ACC112 (cell line): ENCODE measurements around the gene RAB3A.
"Not testable (repeated sequence)": the region's sequence is repeated elsewhere in the genome, so short reads cannot be mapped to it uniquely, and the experiment has no call there.

Experiments used
- H2AFZ ChIP-seq: fragments of 200-600 bp; sonication (generic); one replicate; pipeline ENCODE4 v1.6.0; 2017; ENCODE audit warnings: antibody characterized with exemption, low read length; ENCODE audit not compliant: unreplicated experiment
- H3K27ac ChIP-seq: fragments of 200-600 bp; sonication (generic); 2 replicates; pipeline ENCODE4 v1.5.1; 2014; ENCODE audit warnings: low read depth, mild to moderate bottlenecking, antibody characterized with exemption, low read length, moderate library complexity
- H3K27me3 ChIP-seq: fragments of 200-600 bp; sonication (generic); 2 replicates; pipeline ENCODE4 v1.6.1; 2014; ENCODE audit warnings: mild to moderate bottlenecking, antibody characterized with exemption, low read length, moderate library complexity, mixed read lengths; ENCODE audit not compliant: insufficient read depth
- H3K36me3 ChIP-seq: fragments of 200-600 bp; sonication (generic); 2 replicates; pipeline ENCODE4 v1.6.1; 2016; ENCODE audit warnings: mild to moderate bottlenecking, antibody characterized with exemption, low read length, moderate library complexity, mixed read lengths; ENCODE audit not compliant: insufficient read depth
- H3K4me1 ChIP-seq: fragments of 200-600 bp; sonication (generic); one replicate; pipeline ENCODE4 v1.6.1; 2016; ENCODE audit warnings: low read length, mixed read lengths; ENCODE audit not compliant: insufficient read depth, unreplicated experiment, control insufficient read depth
- H3K4me3 ChIP-seq: fragments of 200-600 bp; sonication (generic); 2 replicates; pipeline ENCODE4 v1.5.1; 2014; ENCODE audit warnings: mild to moderate bottlenecking, low read depth, low read length
- H3K79me2 ChIP-seq: fragments of 200-600 bp; sonication (generic); one replicate; pipeline ENCODE4 v1.6.0; 2016; ENCODE audit warnings: low read length; ENCODE audit not compliant: control insufficient read depth, unreplicated experiment, insufficient read depth

RAB3A gene

GRCh38 chr19:18223860-18224524, 20.1 kb upstream of the RAB3A start:
- no peaks in the 10 kb centered on the region for H3K36me3 ChIP-seq
- H3K79me2 ChIP-seq = no peaks in the 10 kb centered on the region
- H3K4me3 ChIP-seq = peak overlapping the region; percentile 71
- peak overlapping the region; percentile 82 for H2AFZ ChIP-seq
- no peaks in the 10 kb centered on the region for H3K4me1 ChIP-seq
- no peak overlapping the region for H3K27ac ChIP-seq
- H3K27me3 ChIP-seq = peaks cover 5% of the 10 kb centered on the region; the same call in 1 of the 2 replicates

DNA sequence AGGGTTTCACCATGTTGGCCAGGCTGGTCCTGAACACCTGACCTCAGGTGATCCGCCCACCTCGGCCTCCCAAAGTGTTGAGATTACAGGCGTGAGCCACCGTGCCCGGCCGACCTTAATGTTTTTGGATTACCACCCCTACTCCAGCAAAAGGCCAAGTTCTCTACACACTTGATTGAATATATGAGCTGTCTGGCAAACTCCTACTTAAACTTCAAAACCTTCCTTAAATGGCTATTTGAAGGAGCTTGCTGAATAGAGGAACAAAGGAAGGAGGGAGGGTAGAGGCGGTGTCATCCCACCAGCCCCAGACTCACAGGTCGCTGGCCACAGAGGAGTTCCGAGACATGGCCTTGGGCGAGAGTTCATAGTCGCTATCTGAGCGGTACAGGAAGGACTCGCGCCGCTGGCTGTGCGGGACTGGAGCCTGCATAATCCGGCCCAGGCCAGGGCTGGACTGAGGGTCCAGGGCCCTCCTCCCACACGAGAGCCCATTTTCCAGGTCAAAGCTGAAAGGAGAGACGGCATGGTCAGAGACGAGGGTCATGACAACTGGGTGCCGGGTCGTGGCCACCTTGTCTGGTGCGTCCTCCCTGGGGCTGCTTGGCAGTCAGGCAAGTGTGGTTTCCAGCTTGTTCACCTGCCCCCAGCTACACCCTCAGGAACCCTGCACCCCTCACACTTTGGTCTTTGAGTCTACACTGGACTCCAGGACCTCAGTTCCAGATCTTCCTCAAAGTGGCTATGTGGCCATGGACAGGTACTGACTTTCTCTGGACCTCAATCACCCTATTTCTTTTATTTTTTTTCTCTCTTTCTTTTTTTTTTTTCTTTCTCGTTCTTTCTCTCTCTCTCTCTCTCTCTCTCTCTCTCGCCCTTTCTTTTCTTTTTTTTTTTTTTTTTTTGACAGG, 18.2 kb upstream of the RAB3A start:
- Histone ChIP-seq H3K27me3 (peaks cover 5% of the 10 kb centered on the region; the same call in 1 of the 2 replicates), H3K4me1 (no peaks in the 10 kb centered on the region), H3K36me3 (no peaks in the 10 kb centered on the region)

DNA sequence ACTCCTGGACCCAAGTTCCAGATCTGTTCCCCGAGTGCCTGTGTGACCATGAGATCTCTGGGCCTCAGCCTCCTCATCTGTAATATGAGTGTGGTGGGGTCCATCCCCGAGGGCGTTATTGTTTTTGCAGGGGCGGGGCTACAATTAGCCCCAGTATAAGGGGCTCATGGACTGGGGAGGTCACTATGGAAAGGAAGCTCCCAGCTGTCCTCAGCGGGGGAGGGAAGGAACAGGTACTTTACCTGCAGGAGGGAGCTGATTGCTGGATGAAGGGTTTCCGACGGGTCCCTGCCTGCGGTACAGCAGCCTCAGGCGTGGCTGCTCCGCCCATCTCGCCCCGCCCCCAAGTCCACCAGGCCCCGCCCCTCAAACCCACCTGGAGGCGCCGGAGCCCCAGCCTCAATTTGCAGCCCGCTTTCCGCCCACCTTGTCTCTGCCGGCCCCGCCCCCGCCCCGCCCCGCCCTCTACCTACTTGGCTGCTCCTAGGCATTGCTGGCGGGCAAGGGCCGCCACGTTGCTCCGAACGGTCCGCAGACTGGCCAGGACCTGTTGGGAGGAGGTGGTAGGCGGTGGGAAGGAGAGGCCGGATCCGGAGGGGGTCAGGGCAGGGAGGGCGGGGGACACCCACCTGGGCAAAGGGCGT, 16.9 kb upstream of the RAB3A start:
- H3K4me3 ChIP-seq = no peak overlapping the region
- no peaks in the 10 kb centered on the region for H3K4me1 ChIP-seq
- no peaks in the 10 kb centered on the region for H3K36me3 ChIP-seq
- no peak overlapping the region for H2AFZ ChIP-seq
- no peaks in the 10 kb centered on the region for H3K79me2 ChIP-seq
- no peak overlapping the region for H3K27ac ChIP-seq
- peaks cover 5% of the 10 kb centered on the region; the same call in 1 of the 2 replicates for H3K27me3 ChIP-seq

More for the DNA sequence above, 18.2 kb upstream of the RAB3A start:
- Histone ChIP-seq H2AFZ (no peak overlapping the region), H3K4me3 (no peak overlapping the region), H3K79me2 (no peaks in the 10 kb centered on the region), H3K27ac (no peak overlapping the region)

GRCh38 chr19:18219911-18220631, 16.2 kb upstream of the RAB3A start:
- H3K4me3 ChIP-seq = no peak overlapping the region
- H3K4me1 ChIP-seq = peaks cover 2% of the 10 kb centered on the region
- H3K27ac ChIP-seq = no peak overlapping the region
- H3K27me3 ChIP-seq = peaks cover 1% of the 10 kb centered on the region; the same call in 1 of the 2 replicates
- no peak overlapping the region for H2AFZ ChIP-seq
- no peaks in the 10 kb centered on the region for H3K79me2 ChIP-seq
- H3K36me3 ChIP-seq = no peaks in the 10 kb centered on the region

DNA sequence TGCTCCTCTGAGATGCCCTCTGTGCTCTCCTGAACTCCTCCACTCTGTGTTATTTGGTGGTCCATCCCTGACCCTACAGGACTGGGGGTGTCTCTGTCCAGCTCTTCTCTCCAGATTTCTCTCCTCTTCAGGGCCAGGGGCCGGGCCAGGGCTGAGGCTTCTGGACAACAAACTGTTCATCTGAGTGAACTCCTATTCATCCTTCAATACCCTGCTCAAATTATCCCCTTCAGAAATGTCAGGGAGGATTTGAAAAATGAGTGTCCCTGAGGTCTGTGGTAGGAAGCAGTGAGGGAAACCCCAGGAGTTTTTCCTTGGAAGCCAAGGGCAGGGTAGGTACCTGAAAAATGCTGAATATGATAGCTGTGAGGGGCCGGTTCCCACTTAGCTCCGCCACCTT, 14.8 kb upstream of the RAB3A start:
- Histone ChIP-seq H3K4me3 (no peak overlapping the region), H3K36me3 (no peaks in the 10 kb centered on the region), H3K4me1 (peaks cover 4% of the 10 kb centered on the region), H3K27me3 (no peaks in the 10 kb centered on the region), H3K79me2 (no peaks in the 10 kb centered on the region), H3K27ac (no peak overlapping the region), H2AFZ (no peak overlapping the region)

GRCh38 chr19:18218159-18218558, 14.3 kb upstream of the RAB3A start:
- Histone ChIP-seq H3K36me3 (no peaks in the 10 kb centered on the region), H3K79me2 (no peaks in the 10 kb centered on the region), H2AFZ (no peak overlapping the region), H3K27me3 (no peaks in the 10 kb centered on the region), H3K4me3 (no peak overlapping the region), H3K4me1 (peaks cover 4% of the 10 kb centered on the region), H3K27ac (no peak overlapping the region)

GRCh38 chr19:18216789-18217188, 12.9 kb upstream of the RAB3A start:
- Histone ChIP-seq H3K79me2 (no peaks in the 10 kb centered on the region), H2AFZ (no peak overlapping the region), H3K27me3 (no peaks in the 10 kb centered on the region), H3K4me3 (no peak overlapping the region), H3K27ac (no peak overlapping the region), H3K4me1 (peaks cover 4% of the 10 kb centered on the region), H3K36me3 (no peaks in the 10 kb centered on the region)

DNA sequence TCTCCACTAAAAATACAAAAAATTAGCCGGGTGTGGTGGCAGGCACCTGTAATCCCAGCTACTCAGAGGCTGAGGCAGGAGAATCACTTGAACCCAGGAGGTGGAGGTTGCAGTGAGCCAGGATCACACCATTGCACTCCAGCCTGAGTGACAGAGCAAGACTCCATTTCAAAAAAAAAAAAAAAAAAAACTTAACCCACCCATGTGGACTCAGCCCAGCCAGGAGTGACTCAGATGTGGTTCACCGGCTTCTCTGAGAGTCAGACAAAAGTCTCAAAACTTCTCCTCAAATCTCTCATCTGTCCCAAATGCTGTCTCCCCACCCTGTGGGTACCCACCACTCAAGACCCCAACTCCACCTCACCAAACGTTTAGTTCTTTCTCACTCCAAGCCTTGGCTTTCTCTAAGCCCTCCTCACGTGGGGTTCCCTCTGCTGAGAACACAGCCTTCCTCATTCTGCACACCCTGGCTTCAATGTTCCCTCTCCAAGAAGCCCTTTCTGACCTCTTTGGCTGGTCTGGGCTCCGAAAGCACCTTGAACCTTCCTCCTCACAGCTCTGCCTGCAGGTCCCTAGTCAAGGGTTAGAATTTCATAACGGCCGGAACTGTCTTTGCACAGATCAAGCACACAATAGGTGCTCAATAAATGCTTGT, 11.1 kb upstream of the RAB3A start:
- Histone ChIP-seq H3K4me1 (peaks cover 4% of the 10 kb centered on the region), H3K27me3 (no peaks in the 10 kb centered on the region), H3K4me3 (no peak overlapping the region), H3K36me3 (no peaks in the 10 kb centered on the region), H3K27ac (no peak overlapping the region), H3K79me2 (no peaks in the 10 kb centered on the region), H2AFZ (no peak overlapping the region)

DNA sequence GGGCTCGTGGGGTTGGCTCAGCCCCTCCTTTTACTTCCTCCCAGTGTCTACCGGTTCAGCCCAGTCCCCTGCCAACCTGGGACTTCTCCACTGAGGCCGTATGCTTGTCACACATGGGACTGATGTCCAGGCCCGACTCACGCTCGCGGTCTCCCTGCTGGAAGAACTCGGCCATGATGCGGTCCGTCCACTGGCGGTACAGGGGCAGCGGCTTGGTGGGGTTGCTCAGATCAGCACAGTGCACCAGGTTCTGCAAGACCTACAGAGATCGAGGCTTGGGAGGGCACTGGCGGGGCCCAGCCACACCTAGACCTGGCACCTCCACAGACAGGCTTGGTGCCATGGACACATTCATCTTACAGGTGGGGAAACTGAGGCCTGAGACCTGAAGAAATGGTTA, 7.8 kb upstream of the RAB3A start:
- Histone ChIP-seq H3K27me3 (no peaks in the 10 kb centered on the region), H2AFZ (no peak overlapping the region), H3K79me2 (no peaks in the 10 kb centered on the region), H3K36me3 (no peaks in the 10 kb centered on the region), H3K27ac (no peak overlapping the region), H3K4me3 (no peak overlapping the region), H3K4me1 (peaks cover 4% of the 10 kb centered on the region)

DNA sequence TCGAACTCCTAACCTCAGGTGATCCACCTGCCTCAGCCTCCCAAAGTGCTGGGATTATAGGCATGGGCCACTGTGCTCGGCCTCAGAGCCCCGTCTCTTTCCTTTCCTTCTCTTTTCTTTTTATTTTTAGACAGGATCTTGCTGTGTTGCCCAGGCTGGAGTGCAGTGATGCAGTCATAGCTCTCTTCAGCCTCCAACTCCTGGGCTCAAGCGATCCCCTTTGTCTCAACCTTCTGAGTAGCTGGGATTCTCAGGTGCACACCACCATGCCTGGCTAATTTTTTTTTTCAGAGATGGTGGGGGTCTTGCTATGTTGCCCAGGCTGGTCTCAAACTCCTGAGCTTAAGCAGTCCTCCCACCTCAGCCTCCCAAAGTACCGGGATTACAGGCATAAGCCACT, 6.1 kb upstream of the RAB3A start:
- H3K4me1 ChIP-seq, H3K27me3 ChIP-seq, H3K36me3 ChIP-seq, H3K27ac ChIP-seq, H3K79me2 ChIP-seq, H2AFZ ChIP-seq, H3K4me3 ChIP-seq: not testable (repeated sequence)
